HEK293 (cell line): ENCODE data around the gene METAP1D.
A peak's percentile ranks its signal among the peaks of the same experiment; 100 is the strongest.

Experiments used
- CTCF ChIA-PET: fragments of 350-600 bp; formaldehyde crosslinking; extraction: SDS; loops from one replicate; lab custom pipeline; 2021; ENCODE audit warnings: antibody characterized with exemption; lab: Yijun Ruan, JAX
- POLR2A ChIA-PET: fragments of 300-600 bp; formaldehyde crosslinking; extraction: SDS; loops from one replicate; lab custom pipeline; 2020; ENCODE audit warnings: antibody characterized with exemption, inconsistent platforms; lab: Yijun Ruan, JAX
- H3K27ac ChIP-seq: fragments of 200-500 bp; sonication (Bioruptor generic); 2 replicates; pipeline ENCODE4 v1.5.1; 2014; ENCODE audit warnings: low read depth, low read length, control low read depth, inconsistent platforms; ENCODE audit errors: extremely low read depth
- H3K36me3 ChIP-seq, 2 experiments: fragments of 200-500 bp in 1 of 2; sonication (Bioruptor generic) in 1 of 2; 1 replicate in 1 of 2; 2 replicates in 1 of 2; pipeline ENCODE4 v1.5.1; 2014 to 2017; ENCODE audit warnings: inconsistent platforms in 2 of 2, low read length in 2 of 2; ENCODE audit not compliant: control insufficient read depth in 2 of 2, insufficient read depth in 1 of 2
- H3K4me1 ChIP-seq: fragments of 200-500 bp; sonication (Bioruptor generic); 2 replicates; pipeline ENCODE4 v1.5.1; 2014; ENCODE audit warnings: mild to moderate bottlenecking, low read length, inconsistent platforms; ENCODE audit not compliant: control insufficient read depth, insufficient read depth
- H3K4me3 ChIP-seq: 2 replicates; pipeline ENCODE4 v1.5.1; 2011; ENCODE audit warnings: low read depth, mild to moderate bottlenecking, control low read depth, low read length, moderate library complexity
- H3K9me3 ChIP-seq: fragments of 200-500 bp; sonication (Bioruptor generic); 2 replicates; pipeline ENCODE4 v1.5.1; 2014; ENCODE audit warnings: low read depth, low read length, inconsistent platforms; ENCODE audit not compliant: control insufficient read depth, insufficient read depth
- GLIS2 ChIP-seq: fragments of 450-650 bp; formaldehyde crosslinking; IDR thresholded peaks from 2 replicates; pipeline ENCODE4 v1.5.1; 2016; ENCODE audit warnings: missing biosample characterization, missing genetic modification characterization
- IKZF3 ChIP-seq: fragments of 450-650 bp; IDR thresholded peaks from 2 replicates; pipeline ENCODE4 v1.5.0; 2018; ENCODE audit warnings: missing biosample characterization, mild to moderate bottlenecking, missing genetic modification characterization, moderate library complexity
- KLF16 ChIP-seq: fragments of 450-650 bp; formaldehyde crosslinking; IDR thresholded peaks from 2 replicates; pipeline ENCODE4 v1.5.1; 2017; ENCODE audit warnings: missing biosample characterization, missing genetic modification characterization
- SP3 ChIP-seq: fragments of 450-650 bp; formaldehyde crosslinking; IDR thresholded peaks from 2 replicates; pipeline ENCODE4 v1.5.1; 2016; ENCODE audit warnings: missing biosample characterization, missing genetic modification characterization
- TRIM28 ChIP-seq: IDR thresholded peaks from 2 replicates; pipeline ENCODE4 v1.6.1; 2011; ENCODE audit warnings: low read length, control low read depth, borderline replicate concordance
- YY2 ChIP-seq: fragments of 450-650 bp; formaldehyde crosslinking; IDR thresholded peaks from 2 replicates; pipeline ENCODE4 v1.5.1; 2016; ENCODE audit warnings: missing biosample characterization, missing genetic modification characterization
- ZBTB26 ChIP-seq: fragments of 450-650 bp; formaldehyde crosslinking; optimal IDR thresholded peaks from 2 replicates; pipeline ENCODE3; 2016; ENCODE audit warnings: missing biosample characterization, mild to moderate bottlenecking, missing genetic modification characterization
- ZBTB44 ChIP-seq: fragments of 450-650 bp; IDR thresholded peaks from 2 replicates; pipeline ENCODE4 v1.5.1; 2018; ENCODE audit warnings: missing biosample characterization, mild to moderate bottlenecking, missing genetic modification characterization
- ZBTB7A ChIP-seq: fragments of 450-650 bp; formaldehyde crosslinking; IDR thresholded peaks from 2 replicates; pipeline ENCODE4 v1.5.1; 2016; ENCODE audit warnings: low read depth, missing biosample characterization, missing genetic modification characterization
- ZBTB8A ChIP-seq: fragments of 450-650 bp; formaldehyde crosslinking; IDR thresholded peaks from 2 replicates; pipeline ENCODE4 v1.5.1; 2016; ENCODE audit warnings: missing biosample characterization, missing genetic modification characterization
- ZNF146 ChIP-seq: fragments of 450-650 bp; formaldehyde crosslinking; IDR thresholded peaks from 2 replicates; pipeline ENCODE4 v1.5.1; 2016; ENCODE audit warnings: missing biosample characterization, missing genetic modification characterization
- ZNF311 ChIP-seq: fragments of 450-650 bp; formaldehyde crosslinking; IDR thresholded peaks from 2 replicates; pipeline ENCODE4 v1.5.1; 2017; ENCODE audit warnings: missing biosample characterization, missing genetic modification characterization, borderline replicate concordance
- ZNF398 ChIP-seq: fragments of 450-650 bp; formaldehyde crosslinking; IDR thresholded peaks from 2 replicates; pipeline ENCODE4 v1.5.1; 2017; ENCODE audit warnings: missing biosample characterization, missing genetic modification characterization
- ZNF561 ChIP-seq: fragments of 450-650 bp; IDR thresholded peaks from 2 replicates; pipeline ENCODE4 v1.5.1; 2018; ENCODE audit warnings: missing biosample characterization, missing genetic modification characterization, borderline replicate concordance
- ZNF626 ChIP-seq: fragments of 450-650 bp; sonication (Bioruptor Pico); formaldehyde crosslinking; IDR thresholded peaks from 2 replicates; pipeline ENCODE4 v1.5.1; 2018; ENCODE audit warnings: missing biosample characterization, missing genetic modification characterization, inconsistent platforms
- ZNF830 ChIP-seq: fragments of 450-650 bp; IDR thresholded peaks from 2 replicates; pipeline ENCODE4 v1.5.0; 2018; ENCODE audit warnings: missing biosample characterization, missing genetic modification characterization, low read depth, mild to moderate bottlenecking, moderate library complexity
- ZXDB ChIP-seq: fragments of 450-650 bp; formaldehyde crosslinking; IDR thresholded peaks from 2 replicates; pipeline ENCODE4 v1.5.1; 2016; ENCODE audit warnings: missing biosample characterization, missing genetic modification characterization
- TF ChIP-seq, protein P1 (sequence below): fragments of 450-650 bp; formaldehyde crosslinking; IDR thresholded peaks from 2 replicates; pipeline ENCODE4 v1.5.1; 2016; ENCODE audit warnings: missing biosample characterization, missing genetic modification characterization, low read depth
- TF ChIP-seq, protein P2 (sequence below): fragments of 450-650 bp; formaldehyde crosslinking; IDR thresholded peaks from 2 replicates; pipeline ENCODE4 v1.5.0; 2017; ENCODE audit warnings: missing biosample characterization, missing genetic modification characterization, borderline replicate concordance
- TF ChIP-seq, protein P3 (sequence below): fragments of 450-650 bp; formaldehyde crosslinking; IDR thresholded peaks from 2 replicates; pipeline ENCODE4 v1.5.1; 2016; ENCODE audit warnings: missing biosample characterization, missing genetic modification characterization, borderline replicate concordance
- TF ChIP-seq, protein P4 (sequence below): fragments of 450-650 bp; formaldehyde crosslinking; IDR thresholded peaks from 2 replicates; pipeline ENCODE4 v1.5.1; 2016; ENCODE audit warnings: missing biosample characterization, missing genetic modification characterization

METAP1D gene

GRCh38 chr2:171999604-172000469 lies at the start of gene METAP1D:
Gene METAP1D, plus strand, starts transcription at chr2:171999953. Its CDS starts 17 bp downstream, at chr2:171999970.
- peak within 1 kb of the TSS; percentile 27; the same call in 1 of the 2 replicates for H3K27ac ChIP-seq
- H3K9me3 ChIP-seq: no peaks in the 10 kb centered on the region
- H3K4me1 ChIP-seq: 0 out of 2 replicates have a peak, but pooled peaks cover 2% of the 10 kb centered on the region
- H3K4me3 ChIP-seq: peak within 1 kb of the TSS; percentile 90
- CTCF ChIA-PET: interaction anchor here (0.6 to 0.7 kb wide), 2 partner anchors 78 to 187 kb away, joined by 3 read pairs; partner anchors contain the start of gene HAT1
- no peaks in the 10 kb centered on the region for H3K36me3 ChIP-seq
- POLR2A ChIA-PET: interaction anchor here (0.6 to 1.2 kb wide), 3 partner anchors 77 to 93 kb away, joined by 3 to 9 read pairs (median 4); partner anchors contain the start of genes DLX1 and HAT1
- TF ChIP-seq ZNF830 (tag by site-specific recombination) (no peak), TRIM28 (peak; percentile 63; the same call in 1 of the 2 replicates), ZBTB8A (peak; percentile 67), ZNF311 (tag by site-specific recombination) (no peak), GLIS2 (tag by site-specific recombination) (no peak), ZXDB (tag by site-specific recombination) (peak; percentile 77), IKZF3 (no peak), ZNF398 (tag by site-specific recombination) (no peak), ZNF146 (tag by site-specific recombination) (peak; percentile 25; the same call in 1 of the 2 replicates), SP3 (tag by site-specific recombination) (peak; percentile 54), ZBTB26 (tag by site-specific recombination) (peak; percentile 95), ZBTB7A (tag by site-specific recombination) (no peak), ZNF626 (0 out of 2 replicates have a peak, but pooled peaks have one; percentile 18), YY2 (tag by site-specific recombination) (peak; percentile 94), ZBTB44 (tag by site-specific recombination) (peak; percentile 61; the same call in 1 of the 2 replicates), KLF16 (tag by site-specific recombination) (peak; percentile 67; the same call in 1 of the 2 replicates), ZNF561 (0 out of 2 replicates have a peak, but pooled peaks have one; percentile 55)
- TF ChIP-seq, protein P1, sequence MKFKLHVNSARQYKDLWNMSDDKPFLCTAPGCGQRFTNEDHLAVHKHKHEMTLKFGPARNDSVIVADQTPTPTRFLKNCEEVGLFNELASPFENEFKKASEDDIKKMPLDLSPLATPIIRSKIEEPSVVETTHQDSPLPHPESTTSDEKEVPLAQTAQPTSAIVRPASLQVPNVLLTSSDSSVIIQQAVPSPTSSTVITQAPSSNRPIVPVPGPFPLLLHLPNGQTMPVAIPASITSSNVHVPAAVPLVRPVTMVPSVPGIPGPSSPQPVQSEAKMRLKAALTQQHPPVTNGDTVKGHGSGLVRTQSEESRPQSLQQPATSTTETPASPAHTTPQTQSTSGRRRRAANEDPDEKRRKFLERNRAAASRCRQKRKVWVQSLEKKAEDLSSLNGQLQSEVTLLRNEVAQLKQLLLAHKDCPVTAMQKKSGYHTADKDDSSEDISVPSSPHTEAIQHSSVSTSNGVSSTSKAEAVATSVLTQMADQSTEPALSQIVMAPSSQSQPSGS (tag by site-specific recombination): 0 out of 2 replicates have a peak, but pooled peaks have one; percentile 60
- TF ChIP-seq, protein P2, sequence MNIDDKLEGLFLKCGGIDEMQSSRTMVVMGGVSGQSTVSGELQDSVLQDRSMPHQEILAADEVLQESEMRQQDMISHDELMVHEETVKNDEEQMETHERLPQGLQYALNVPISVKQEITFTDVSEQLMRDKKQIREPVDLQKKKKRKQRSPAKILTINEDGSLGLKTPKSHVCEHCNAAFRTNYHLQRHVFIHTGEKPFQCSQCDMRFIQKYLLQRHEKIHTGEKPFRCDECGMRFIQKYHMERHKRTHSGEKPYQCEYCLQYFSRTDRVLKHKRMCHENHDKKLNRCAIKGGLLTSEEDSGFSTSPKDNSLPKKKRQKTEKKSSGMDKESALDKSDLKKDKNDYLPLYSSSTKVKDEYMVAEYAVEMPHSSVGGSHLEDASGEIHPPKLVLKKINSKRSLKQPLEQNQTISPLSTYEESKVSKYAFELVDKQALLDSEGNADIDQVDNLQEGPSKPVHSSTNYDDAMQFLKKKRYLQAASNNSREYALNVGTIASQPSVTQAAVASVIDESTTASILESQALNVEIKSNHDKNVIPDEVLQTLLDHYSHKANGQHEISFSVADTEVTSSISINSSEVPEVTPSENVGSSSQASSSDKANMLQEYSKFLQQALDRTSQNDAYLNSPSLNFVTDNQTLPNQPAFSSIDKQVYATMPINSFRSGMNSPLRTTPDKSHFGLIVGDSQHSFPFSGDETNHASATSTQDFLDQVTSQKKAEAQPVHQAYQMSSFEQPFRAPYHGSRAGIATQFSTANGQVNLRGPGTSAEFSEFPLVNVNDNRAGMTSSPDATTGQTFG: no peak
- TF ChIP-seq, protein P3, sequence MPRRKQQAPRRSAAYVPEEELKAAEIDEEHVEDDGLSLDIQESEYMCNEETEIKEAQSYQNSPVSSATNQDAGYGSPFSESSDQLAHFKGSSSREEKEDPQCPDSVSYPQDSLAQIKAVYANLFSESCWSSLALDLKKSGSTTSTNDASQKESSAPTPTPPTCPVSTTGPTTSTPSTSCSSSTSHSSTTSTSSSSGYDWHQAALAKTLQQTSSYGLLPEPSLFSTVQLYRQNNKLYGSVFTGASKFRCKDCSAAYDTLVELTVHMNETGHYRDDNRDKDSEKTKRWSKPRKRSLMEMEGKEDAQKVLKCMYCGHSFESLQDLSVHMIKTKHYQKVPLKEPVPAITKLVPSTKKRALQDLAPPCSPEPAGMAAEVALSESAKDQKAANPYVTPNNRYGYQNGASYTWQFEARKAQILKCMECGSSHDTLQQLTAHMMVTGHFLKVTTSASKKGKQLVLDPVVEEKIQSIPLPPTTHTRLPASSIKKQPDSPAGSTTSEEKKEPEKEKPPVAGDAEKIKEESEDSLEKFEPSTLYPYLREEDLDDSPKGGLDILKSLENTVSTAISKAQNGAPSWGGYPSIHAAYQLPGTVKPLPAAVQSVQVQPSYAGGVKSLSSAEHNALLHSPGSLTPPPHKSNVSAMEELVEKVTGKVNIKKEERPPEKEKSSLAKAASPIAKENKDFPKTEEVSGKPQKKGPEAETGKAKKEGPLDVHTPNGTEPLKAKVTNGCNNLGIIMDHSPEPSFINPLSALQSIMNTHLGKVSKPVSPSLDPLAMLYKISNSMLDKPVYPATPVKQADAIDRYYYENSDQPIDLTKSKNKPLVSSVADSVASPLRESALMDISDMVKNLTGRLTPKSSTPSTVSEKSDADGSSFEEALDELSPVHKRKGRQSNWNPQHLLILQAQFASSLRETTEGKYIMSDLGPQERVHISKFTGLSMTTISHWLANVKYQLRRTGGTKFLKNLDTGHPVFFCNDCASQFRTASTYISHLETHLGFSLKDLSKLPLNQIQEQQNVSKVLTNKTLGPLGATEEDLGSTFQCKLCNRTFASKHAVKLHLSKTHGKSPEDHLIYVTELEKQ (tag by site-specific recombination): peak; percentile 26; the same call in 1 of the 2 replicates
- TF ChIP-seq, protein P4, sequence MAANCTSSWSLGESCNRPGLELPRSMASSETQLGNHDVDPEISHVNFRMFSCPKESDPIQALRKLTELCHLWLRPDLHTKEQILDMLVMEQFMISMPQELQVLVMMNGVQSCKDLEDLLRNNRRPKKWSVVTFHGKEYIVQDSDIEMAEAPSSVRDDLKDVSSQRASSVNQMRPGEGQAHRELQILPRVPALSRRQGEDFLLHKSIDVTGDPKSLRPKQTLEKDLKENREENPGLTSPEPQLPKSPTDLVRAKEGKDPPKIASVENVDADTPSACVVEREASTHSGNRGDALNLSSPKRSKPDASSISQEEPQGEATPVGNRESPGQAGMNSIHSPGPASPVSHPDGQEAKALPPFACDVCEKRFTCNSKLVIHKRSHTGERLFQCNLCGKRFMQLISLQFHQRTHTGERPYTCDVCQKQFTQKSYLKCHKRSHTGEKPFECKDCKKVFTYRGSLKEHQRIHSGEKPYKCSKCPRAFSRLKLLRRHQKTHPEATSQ (tag by site-specific recombination): no peak
